NT2/D1 (cell line): Measurements from ENCODE around the gene SV2C.

Experiments used
- YY1 ChIP-seq: IDR thresholded peaks from 2 replicates; pipeline ENCODE4 v1.6.1; 2011; ENCODE audit not compliant: insufficient read length, insufficient read depth
- ZNF274 ChIP-seq: IDR thresholded peaks from 2 replicates; pipeline ENCODE4 v1.6.1; 2011; ENCODE audit warnings: mild to moderate bottlenecking, low read depth, low read length

DNA sequence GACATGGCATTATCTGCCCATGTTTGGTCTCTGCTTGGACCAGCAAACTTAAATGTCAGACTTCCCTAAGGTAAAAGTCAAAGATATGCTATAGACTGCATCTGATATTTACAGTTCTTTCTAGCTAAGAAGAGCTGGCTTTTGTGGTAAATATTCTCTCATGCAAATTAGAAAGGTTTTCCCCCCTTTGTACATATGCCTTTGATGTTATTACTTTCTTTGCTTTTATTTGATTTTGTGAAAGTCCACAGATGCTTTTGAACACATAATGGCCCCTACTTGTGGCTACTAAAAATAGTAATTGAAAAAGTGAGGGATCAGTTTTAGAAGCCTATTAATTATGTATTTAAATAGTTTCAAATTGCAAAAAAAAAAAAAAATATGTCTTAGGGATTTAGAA is 104.2 kb downstream of the SV2C start:
- no peak for TF ChIP-seq ZNF274
- no peak for TF ChIP-seq YY1
